Cerebellar cortex (tissue), 1 donor: ENCODE data around the gene TBC1D8B.
"Not testable (repeated sequence)": the region's sequence is repeated elsewhere in the genome, so short reads cannot be mapped to it uniquely, and the experiment has no call there.

Experiments
- DNase-seq: peaks from one replicate; pipeline ENCODE4 v3.0.0-alpha.2; 2015; ENCODE audit warnings: low spot score

TBC1D8B gene

DNA sequence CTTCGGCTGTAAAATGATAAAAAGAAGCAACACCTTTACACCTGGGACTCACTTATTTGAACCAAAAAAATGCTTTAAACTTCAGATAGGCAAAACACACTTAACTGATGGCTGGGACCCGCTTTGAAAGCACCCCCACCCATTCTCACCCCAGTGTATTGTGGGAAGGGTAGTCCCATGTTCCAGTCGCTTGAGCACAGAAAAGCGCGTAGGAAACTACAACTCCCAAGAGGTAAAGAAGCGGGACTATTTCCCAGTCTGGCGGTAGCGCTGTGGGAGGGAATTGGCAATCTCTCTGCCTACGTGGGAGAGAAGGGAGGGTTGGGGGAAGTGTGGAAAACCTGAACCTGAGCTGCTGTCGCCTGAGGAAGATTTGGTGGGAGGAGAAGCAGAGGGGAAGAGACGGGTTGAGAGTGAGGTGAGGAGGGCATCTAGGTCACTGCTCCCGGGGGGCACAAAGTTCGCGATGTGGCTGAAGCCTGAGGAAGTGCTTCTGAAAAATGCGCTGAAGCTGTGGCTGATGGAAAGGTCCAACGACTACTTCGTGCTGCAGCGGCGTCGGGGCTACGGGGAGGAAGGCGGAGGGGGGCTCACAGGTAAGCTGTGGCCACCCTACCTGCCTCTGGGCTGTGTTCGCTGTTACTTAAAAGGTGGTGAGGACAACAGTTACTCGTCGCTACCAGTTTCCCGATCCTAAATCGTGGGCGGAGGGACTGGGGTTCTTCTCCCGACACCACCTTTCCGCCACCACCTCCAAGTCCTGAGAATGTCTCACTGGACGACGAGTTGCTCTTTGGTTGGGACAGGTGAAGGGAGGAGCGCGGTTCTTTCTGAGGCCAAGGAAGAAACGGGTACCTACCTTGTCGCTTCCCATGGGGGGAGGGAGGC lies at the start of gene TBC1D8B:
TBC1D8B (plus strand) TSS at position 286 of the 888 bp plus-strand sequence; CDS start at position 467, 181 bp downstream.
- peak; percentile 15 for DNase-seq

DNA sequence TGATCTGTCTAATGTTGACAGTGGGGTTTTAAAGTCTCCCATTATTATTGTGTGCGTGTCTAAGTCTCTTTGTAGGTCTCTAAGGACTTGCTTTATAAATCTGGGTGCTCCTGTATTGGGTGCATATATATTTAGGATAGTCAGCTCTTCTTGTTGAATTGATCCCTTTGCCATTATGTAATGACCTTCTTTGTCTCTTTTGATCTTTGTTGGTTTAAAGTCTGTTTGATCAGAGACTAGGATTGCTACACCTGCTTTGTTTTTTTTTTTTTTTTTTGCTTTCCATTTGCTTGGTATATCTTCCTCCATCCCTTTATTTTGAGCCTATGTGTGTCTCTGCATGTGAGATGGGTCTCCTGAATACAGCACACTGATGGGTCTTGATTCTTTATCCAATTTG lies 33.2 kb upstream of the TBC1D8B start:
- not testable (repeated sequence) for DNase-seq

DNA sequence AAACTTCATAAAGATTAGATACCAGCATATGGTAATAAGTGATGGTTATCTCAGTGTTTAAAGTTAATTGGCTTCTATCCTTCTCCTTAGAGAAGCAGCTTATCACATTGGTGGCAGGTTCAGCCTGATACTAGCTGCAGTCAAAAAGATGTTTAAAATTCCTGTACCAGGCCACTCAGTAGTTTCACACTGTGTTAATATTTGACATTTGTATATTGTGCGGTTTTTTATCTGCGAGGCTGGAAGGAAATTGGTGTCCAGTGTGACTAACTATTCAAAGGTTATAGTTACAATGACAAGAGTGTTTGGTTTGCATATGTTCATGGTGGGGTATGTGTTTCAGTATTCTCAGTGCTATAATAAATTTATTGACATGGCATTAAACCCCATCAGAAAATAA lies 27.5 kb upstream of the TBC1D8B start:
- DNase-seq: no peak

- DNase-seq: no peak
These were observed 22.2 kb upstream of the TBC1D8B start for GRCh38 chrX:106780264-106780663.

- no peak for DNase-seq
These were observed 21.7 kb upstream of the TBC1D8B start for GRCh38 chrX:106780664-106781377.

GRCh38 chrX:106783716-106784115 lies 18.8 kb upstream of the TBC1D8B start:
- no peak for DNase-seq

- no peak for DNase-seq
These were observed 11.0 kb upstream of the TBC1D8B start for GRCh38 chrX:106791495-106791894.

GRCh38 chrX:106802063-106802387 lies 448 bp upstream of the TBC1D8B start:
- no peak for DNase-seq

GRCh38 chrX:106811131-106811910 lies 8.8 kb downstream of the TBC1D8B start:
- DNase-seq: no peak

- DNase-seq: not testable (repeated sequence)
These were observed 10.5 kb downstream of the TBC1D8B start for GRCh38 chrX:106812930-106813329.

GRCh38 chrX:106814093-106814492 lies 11.6 kb downstream of the TBC1D8B start:
- DNase-seq: not testable (repeated sequence)

- no peak for DNase-seq
These were observed 60.7 kb downstream of the TBC1D8B start for GRCh38 chrX:106862972-106863688.

- DNase-seq: no peak
These were observed 61.2 kb downstream of the TBC1D8B start for GRCh38 chrX:106863697-106864096.

DNA sequence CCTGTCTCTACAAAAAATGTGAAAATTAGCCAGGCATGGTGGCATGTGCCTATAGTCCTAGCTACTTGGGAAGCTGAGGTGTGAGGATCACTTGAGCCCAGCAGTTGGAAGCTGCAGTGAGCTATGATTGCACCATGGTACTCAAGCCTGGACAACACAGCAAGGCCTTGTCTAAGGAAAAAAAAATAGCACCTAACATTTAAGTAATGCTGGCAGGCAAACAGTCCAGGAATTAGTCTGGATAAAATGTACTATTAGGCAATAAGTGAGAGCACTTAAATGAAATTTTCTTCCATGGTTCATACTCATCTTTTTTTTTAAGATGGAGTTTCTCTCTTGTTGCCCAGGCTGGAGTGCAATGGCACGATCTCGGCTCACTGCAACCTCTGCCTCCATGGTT lies 70.3 kb downstream of the TBC1D8B start:
- DNase-seq: not testable (repeated sequence)

DNA sequence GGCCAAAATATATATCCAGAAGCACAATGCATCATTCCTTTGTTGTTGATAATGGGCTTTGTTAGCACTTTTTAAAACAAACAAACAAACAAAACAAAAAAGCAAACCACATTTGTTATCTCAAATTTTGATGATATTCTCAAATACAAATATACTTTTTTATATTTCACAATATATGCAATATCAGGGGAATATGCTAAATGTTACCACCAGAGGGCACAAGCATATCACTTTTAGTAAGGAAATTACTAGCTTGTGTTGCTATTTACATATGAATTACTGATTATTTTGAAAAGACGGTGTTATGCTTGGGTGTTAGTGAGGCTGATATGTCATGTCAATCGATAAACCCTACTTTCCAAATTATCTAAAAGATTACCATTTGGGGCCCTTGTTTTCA lies 71.6 kb downstream of the TBC1D8B start:
- peak; percentile 5 for DNase-seq

GRCh38 chrX:106875151-106875550 lies 72.7 kb downstream of the TBC1D8B start:
- no peak for DNase-seq

DNA sequence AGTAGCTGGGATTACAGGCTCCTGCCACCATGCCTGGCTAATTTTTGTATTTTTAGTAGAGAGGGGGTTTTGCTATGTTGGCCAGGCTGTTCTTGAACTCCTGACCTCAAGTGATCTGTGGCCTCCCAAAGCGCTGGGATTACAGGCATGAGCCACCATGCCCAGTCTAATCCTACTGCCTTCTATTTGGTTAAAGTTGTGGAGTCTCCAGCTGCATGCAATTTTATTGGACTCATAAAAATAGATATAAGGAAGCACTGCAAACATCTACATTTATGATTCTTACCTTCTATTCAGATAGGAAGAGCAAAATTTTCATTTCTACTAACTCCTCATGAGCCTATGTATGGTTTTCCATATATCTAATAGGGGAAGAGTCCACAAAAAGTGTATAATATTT lies 87.0 kb downstream of the TBC1D8B start:
- DNase-seq: no peak

GRCh38 chrX:106891762-106892460 lies 89.4 kb downstream of the TBC1D8B start:
- no peak for DNase-seq

- peak; percentile 52 for DNase-seq
These were observed 92.0 kb downstream of the TBC1D8B start for GRCh38 chrX:106894392-106894909.

- DNase-seq: no peak
These were observed 92.5 kb downstream of the TBC1D8B start for GRCh38 chrX:106894978-106895452.

DNA sequence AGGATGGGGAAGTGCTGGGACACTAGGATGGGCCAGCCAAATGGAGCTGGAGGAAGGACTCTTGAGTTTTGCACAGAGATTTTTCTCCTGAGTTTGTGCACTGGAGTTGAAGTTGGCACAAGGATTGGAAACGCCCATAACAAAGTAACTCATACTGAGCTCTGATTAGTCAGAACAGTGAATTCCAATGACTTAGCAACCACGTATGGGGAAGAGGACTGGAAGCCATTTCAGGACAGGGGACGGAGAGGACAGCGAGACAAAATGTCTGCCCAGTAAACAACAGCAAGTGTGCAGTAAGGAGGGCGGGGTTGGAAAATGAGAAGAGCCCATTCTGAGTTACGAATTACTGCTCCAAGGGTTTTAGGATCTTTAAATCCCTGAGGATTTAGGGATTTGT lies 94.8 kb downstream of the TBC1D8B start:
- DNase-seq: no peak
